GM18517 (cell line): ENCODE results near the gene ZSCAN23.
"Not testable (repeated sequence)": the region's sequence is repeated elsewhere in the genome, so short reads cannot be mapped to it uniquely, and the experiment has no call there.

ENCODE experiments used
- ATAC-seq: cut with Tn5 transposase; IDR thresholded peaks from one replicate; pipeline ENCODE4 v1.9.1; 2021; ENCODE audit warnings: mild to moderate bottlenecking, moderate library complexity; ENCODE audit not compliant: unreplicated experiment

Gene ZSCAN23

DNA sequence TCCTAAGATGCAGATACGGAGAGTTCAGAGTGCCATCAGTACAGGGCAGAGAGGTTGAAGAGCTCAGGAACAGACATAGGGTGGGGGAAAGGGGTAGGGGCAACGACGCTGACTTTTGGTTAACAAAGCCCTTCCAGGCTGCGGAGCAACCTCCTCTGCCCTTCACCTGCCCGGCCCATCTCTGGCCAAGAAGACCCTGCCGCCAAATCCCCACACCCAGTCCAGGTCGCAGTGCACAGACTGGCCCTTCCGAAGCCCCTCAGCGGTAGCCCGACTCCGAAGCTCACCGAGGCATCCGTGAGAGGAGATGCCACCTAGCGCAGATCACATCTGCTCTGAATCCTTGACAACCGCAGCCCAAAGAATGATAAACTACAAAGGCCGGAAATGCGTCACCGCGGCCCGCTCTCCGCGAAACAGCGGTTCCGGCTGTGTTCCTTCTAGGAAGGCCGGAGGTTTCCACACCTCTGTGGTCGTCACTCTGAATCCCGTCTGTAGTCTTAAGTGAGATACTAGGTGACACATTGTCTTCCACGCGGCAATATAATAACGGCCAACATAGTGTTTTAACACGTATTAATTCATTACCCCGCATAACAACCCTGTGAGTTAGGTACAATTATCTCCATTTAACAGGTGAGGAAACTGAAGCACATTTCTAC, at the start of gene ZSCAN23:
Gene ZSCAN23 (minus strand): TSS at position 380 of the 662 bp plus-strand sequence. CDS start 7,225 bp downstream, outside the sequence.
- ATAC-seq = peak; percentile 95

DNA sequence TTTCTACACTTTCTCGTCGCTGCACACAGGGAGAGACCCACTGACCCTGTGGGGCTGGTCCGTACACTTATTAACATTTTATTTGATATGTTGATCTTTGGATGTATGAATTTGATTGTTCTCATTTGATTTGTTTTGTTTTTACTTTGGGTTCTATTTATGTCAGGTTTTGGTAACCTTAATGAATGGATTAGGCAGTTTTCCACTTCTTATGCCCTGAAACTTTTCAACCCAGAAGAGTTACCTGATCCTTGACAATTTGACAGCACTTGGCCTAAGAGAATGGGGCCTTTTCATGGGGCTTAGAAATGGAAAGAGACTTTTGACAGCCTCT, 48.7 kb upstream of the ZSCAN23 start:
- ATAC-seq = no peak

DNA sequence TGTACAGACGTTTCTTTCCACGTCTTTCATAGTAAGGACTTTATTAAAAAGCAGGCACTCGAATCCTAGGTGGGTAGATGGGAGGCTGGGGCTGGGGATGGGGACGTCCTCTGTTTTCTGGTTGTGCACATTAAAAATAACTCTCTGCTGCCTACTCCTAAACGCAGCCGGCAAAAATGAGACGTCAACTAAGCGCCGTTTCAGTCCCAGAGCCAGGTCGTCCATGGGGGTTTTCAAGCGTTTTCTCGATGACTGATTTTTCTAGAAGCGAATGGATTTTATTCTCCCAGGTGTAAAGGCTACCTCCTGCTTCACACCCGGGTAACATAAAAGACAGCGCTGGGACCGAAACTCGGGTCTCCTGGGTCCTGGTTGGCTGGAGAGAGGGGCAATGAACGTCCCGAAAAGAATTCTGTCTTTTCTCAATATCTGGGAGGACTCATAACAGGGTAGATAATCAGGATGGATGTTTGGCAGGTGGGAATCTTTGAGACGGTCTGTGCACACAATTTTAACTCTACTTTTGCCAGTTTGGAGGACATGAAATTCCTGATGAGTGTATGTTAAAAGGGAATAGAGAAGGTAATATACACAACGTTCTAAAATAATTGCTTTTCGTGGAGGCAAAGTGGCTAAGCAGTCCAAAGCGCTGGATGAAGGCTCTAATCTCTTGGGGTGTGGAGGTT, 47.1 kb upstream of the ZSCAN23 start:
- ATAC-seq = no peak

DNA sequence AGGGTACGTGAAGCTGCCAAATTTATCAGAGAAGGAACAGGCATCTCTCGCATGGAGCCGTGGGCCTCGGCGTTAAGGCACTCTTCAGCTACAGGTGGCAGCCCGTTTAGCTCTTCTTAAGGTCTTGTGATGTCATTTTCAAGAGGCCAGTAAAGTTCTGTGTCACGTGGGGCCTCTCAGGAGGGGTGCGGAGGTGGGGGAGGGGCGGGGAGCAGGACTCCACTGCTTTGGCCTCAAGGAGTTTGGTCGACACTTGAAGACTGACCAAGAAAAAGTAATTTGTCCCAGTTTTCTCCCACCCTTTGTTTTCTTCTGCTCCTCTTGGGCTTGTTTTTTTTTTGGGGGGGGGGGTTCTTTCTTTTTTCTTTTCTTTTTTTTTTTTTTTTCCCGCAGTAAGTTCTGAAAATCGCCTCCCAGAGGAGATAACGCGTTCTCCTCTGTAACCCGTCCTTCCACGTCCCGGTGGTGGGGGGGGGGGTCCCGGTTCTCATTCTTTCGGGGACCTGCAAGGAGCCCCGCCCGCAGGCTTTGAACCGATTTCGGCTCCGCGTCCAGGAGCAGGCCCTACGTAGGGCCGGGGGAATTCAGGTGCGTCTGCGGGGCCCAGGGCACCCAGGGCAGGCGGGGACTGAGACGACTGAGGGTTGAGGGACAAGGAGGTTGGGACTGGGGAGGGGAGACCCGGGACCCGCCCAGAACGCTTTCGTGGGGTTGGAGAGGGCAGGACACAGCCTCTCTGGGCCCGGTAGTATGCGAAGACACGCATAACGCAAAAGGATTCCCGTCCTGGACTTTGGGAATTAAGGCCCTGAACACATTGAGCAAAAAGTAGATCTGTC, 46.3 kb upstream of the ZSCAN23 start:
- ATAC-seq = peak; percentile 67

DNA sequence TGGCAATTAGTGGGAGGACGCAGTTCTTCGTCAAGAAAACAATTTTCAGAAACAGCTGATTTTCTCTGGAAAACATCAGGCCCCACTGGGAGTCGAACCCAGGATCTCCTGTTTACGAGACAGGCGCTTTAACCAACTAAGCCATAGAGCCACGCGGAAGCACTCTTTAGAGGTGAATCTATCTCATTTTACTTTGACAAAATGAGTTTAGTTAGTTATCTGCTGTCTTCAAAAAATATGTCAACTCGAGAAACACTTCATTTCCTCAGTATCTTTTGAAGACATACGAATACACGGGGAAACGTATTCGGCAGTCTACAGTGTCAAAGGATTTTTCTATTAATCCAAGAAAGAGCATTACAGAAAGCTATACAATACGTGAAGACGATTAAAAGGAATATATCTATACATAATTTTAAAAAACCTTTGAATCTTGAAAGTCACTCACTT, 45.6 kb upstream of the ZSCAN23 start:
- peak; percentile 29 for ATAC-seq

DNA sequence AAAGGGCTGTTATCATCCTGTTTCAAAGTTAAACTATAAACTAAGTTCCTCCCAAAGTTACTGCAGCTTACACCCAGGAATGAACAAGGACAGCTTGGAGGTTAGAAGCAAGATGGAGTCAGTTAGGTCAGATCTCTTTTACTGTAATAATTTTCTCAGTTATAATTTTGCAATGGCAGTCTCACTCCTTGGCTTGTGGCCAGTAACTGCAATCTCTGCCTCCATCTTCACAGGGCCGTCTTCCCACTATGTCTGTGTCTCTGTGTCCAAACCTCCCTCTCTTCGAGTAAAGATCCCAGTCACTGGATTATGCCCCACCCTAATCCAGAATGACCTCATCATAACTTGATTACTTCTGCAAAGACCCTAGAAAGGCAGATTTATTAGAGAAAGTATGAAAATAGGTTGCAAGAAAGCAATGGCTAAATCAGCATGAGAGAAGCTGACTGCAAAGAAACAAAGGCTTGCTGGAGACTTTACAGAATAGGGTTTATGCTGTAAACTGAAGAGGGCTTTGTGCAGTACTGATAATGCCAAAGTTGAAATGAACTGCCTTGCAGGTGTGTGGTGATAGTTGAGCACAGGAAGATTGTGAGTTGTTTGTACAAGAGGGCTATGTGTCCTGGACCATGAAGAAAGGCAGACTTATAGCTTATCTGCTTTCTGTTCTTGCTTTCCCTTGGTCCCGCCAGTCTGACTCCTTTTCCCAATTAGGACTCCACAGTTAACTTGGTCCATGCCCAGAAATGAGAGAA, 43.9 kb upstream of the ZSCAN23 start:
- no peak for ATAC-seq

DNA sequence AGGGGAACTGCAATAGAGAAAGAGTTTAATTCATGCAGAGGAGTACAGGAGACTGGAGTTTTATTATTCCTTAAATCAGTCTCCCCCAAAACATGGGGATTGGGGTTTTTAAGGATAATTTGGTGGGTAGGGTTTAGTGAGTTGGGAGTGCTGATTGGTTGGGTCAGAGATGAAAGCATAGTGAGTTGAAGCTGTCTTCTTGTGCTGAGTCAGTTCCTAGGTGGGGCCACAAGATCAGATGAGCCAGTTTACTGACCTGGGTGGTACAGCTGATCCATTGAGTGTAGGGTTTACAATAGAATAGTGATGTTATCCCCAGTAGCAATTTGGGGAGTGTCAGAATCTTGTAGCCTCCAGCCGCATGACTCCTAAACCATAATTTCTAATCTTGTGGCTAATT, 43.2 kb upstream of the ZSCAN23 start:
- ATAC-seq = no peak

DNA sequence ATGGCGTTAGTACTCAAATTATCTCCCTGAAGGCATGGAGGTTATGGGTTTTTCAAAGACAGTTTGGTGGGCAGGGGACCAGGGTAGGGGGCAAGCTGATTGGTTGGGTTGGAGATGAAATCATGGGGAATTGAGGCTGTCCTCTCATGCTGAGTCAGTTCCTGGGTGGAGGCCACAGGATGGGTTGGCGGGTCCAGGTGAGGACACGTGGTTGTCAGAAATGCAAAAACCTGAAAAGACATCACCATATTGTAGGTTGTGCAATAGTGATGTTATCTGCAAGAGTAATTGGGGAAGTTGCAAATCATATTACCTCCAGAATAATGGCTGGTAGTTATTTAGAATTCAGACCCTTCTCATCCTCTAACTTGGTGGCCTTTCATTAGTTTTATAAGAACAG, 42.2 kb upstream of the ZSCAN23 start:
- ATAC-seq = no peak

DNA sequence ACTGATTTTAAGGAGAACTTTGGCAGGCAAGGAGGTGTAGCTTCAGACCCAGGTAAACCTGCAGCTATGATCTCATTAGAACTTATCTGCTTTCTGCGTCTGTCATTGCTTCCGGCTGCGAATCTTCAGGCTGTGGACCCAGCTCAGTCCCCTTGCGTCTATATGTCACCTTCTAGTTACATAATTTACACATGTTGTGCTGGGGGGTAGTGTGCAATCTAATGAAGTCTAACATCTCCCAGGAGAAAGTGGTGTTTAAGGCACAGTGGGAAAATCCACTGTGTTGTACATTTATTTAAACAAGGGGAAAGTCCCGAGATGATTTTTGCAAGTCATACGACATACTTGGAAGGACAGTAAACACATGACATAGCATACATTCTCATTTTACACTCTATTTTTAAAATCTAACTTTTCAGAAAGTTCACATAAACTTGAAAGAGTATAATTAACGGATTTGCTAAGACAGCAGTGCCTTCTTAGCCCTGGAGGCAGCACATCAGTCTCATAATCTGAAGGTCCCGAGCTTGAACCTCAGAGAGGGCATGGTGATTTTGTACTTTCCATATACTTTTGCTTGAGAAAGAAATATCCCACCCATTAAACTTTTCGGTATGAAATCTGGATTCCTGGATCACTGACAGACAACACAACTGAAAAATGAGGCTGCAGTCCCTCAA, 37.1 kb upstream of the ZSCAN23 start:
- ATAC-seq = no peak

DNA sequence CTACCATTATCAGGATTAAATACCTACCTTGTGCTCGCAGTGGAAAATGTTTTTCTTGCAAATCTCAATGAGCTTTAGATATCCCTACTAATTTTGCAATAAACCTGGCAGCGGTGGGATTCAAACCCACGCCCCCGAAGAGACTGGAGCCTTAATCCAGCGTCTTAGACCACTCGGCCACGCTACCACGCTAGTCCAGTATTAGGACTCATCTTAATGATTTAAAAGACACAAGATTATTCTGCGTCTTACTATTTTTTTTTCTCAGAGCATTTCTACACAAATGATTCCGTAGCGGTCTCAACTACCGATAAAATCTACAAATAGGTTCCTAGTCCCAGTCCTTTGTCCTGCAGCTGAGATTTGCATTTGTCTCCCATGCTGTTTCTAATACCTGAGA, 35.2 kb upstream of the ZSCAN23 start:
- no peak for ATAC-seq

DNA sequence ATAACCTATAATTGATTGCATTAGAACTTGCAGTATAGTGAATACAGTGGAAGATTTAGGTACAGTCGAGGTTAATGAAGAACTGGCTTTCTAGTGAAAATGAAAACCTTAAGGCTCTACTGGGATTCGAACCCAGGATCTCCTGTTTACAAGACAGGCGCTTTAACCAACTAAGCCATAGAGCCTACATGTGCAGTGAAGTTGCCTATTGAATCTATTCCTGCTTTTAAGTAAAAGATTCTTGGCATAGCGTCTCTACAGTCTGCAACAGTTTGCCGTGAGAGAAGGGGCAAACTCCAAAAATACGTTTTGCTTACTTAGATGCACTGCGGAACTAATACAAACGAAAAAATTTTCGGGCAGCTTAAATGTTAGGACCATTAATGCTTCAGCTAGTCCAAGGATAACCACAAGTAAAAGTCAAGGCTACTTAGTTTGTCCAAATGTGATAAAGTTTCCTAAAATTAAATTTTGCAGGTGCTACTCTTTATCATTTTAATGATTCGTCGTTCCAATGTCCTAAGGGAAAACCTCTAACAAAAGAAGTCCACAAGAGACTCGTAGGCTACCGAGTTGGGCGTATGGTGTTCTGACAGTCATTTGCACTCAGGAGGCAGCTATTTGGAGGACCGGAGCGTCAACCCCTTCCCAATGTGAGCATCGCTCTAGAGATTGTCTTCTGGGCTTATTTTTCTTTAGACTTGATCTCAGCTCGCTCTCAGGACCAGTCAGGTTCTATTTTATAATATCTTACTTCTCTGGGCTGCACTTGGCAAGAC, 31.3 kb upstream of the ZSCAN23 start:
- no peak for ATAC-seq

DNA sequence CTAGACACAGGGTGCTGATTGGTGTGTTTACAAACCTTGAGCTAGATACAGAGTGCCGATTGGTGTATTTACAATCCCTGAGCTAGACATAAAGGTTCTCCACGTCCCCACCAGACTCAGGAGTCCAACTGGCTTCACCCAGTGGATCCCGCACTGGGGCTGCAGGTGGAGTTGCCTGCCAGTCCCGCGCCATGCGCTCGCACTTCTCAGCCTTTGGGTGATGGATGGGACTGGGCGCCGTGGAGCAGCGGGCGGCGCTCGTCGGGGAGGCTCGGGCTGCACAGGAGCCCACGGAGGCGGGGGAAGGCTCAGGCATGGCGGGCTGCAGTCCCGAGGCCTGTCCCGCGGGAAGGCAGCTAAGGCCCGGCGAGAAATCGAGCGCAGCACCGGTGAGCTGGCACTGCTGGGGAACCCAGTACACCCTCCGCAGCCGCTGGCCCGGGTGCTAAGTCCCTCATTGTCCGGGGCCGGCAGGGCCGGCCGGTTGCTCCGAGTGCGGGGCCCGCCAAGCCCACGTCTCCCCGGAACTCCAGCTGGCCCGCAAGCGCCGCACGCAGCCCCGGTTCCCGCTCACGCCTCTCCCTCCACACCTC, 26.0 kb upstream of the ZSCAN23 start:
- ATAC-seq = not testable (repeated sequence)

DNA sequence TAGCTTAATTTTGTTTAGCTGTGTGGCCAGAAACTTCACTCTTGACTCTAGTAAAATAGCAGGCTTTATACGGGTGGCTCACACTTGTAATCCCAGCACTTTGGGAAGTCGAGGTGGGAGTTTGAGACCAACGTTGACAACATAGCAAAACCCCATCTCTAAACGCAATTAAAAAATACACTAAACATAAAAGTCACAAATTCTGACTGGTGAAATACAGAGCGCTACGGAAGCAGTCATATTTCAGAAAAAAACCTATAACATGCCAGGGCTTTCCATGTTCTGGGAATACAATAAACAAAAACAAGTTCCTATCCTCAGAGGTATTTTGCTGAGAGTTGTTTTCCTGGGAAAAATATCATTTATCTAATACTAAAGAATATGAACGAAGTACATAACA, 24.8 kb upstream of the ZSCAN23 start:
- ATAC-seq = no peak

DNA sequence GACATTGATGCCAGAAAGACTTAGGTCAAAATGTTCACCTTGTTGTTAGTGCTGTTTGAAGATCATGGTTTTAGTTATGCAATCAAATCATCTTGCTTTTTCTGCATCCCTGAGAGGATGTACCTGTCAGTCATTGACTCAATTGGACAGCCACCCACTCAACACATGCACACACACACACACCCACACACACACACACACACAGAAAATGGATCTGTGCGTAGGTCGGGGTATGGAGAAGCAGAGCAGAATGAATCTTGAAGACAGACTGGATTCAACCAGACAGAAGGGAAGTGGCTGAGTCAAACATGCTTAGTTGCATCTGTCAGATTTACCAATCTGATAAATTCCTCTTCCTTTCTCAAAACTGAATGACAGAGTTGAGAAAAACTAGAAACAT, 19.1 kb upstream of the ZSCAN23 start:
- ATAC-seq = no peak

DNA sequence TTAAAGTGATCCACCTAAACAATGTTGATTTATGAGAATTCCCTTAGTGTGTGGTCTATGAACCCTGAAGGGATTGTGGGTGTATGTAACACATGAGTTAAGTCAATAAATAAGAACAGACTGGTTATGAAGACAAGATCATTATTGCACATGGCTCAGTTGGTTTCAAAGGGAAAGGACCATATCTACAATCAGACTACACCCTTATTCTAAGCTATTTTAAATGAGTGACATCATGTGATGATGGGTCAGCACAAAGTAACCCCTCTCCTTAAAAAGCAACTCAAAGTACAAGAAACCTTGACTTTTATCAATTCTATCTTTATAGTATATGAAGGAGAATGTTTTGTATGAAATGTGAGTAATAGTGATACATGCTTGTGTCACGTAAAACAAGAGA, 15.3 kb upstream of the ZSCAN23 start:
- no peak for ATAC-seq

DNA sequence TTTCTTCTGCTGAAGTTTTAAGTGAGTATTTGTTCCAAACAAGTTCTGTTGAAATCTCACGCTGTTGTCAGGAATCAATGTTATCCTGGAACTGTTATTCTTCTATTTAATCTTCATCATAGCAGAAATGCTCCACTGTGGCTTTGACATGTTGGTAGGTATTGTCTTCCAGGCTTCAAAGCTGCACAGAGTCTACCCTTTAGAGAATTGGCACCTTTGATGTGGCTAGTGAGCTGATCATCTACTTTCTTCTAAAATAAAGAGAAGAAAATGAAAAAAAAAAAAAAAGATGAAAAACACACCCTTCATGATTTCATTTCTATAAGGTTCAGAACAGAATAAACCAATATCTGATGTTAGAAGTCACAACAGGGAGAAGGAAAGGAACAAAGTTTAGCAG, 5.8 kb upstream of the ZSCAN23 start:
- ATAC-seq = no peak

DNA sequence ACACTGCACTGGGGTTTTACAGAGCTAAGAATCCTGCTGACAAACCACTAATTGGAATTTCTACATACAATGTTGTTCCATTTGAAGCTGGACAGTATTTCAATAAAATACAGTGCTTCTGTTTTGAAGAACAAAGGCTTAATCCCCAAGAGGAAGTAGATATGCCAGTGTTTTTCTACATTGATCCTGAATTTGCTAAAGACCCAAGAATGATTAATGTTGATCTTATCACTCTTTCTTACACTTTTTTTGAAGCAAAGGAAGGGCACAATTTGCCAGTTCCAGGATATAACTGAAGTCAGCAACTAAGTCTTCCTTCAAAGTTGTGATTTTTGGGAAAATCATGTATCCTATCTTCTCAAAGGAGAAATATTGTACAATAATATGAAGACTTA, 4.2 kb upstream of the ZSCAN23 start:
- ATAC-seq = not testable (repeated sequence)

DNA sequence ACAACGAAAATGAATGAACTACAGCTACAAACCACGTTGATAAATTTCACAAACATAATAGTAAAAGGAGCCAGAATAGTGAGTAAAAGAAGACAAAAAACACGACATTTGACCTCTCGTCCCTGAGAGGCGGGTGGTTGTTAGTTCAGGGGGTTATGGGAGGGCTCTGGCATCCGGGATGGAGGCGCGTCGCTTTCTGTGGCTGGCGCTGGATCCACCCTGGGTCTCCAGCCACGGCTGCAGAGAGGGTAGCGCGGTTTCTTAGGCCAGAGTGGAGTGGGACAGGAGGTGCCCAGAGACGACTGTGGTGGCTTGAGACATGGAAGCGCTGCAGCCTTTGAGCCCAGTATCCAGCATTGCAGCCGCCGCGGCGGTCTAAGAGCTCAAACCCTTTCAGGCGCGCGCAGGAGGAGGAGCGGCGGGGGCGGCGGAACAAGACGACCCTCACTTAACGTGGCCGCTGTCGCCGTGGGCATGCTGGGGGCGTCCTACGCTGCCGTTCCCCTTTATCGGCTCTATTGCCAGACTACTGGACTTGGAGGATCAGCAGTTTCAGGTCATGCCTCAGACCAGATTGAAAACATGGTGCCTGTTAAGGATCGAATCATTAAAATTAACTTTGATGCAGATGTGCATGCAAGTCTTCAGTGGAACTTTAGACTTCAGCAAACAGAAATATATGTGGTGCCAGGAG, 3.7 kb upstream of the ZSCAN23 start:
- no peak for ATAC-seq

DNA sequence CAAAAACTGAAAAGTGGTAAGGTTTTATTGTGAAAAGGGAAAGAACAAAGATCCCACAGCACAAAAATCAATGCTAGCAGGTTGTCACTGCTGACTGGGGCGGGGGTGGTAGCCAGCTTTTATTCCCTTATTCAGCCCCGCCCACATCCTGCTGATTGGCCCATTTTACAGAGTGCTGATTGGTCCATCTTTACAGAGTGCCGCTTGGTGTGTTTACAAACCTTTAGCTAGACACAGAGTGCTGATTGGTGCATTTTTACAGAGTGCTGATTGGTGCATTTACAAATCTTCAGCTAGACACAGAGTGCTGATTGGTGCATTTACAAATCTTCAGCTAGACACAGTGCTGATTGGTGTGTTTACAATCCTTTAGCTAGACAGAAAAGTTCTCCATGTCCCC, 1.5 kb upstream of the ZSCAN23 start:
- ATAC-seq = not testable (repeated sequence)
